Left lung (tissue), 10 donors: ENCODE data around the gene LRMDA. TPM values are rescaled to one million over a fixed set of nuclear protein-coding genes. Genes with fewer than 3 reads are reported as not detected.

ENCODE experiments used
- ATAC-seq: fragments of 200-7000 bp; cut with Tn5 transposase; one replicate; pipeline ENCODE4 v1.9.1; 2020; ENCODE audit warnings: moderate library complexity
- DNase-seq, 4 donors: peaks; one replicate each; pipeline ENCODE4 v3.0.0-alpha.2; 2013 to 2020
- H3K27ac ChIP-seq, 2 donors: fragments of 200-600 bp; sonication (generic) in 1 of 2; one replicate each; pipeline versions ENCODE4 v1.5.0 to v1.8.0; 2020 to 2021
- H3K27me3 ChIP-seq, 2 donors: fragments of 200-600 bp; sonication (generic) in 1 of 2; one replicate each; pipeline versions ENCODE4 v1.5.0 to v1.8.0; 2020 to 2021
- H3K36me3 ChIP-seq, 2 donors: fragments of 200-600 bp; sonication (generic) in 1 of 2; one replicate each; pipeline versions ENCODE4 v1.5.0 to v1.8.0; 2020 to 2021
- H3K4me1 ChIP-seq, 2 donors: fragments of 200-600 bp; one replicate each; pipeline ENCODE4 v1.8.0; 2021
- H3K4me3 ChIP-seq, 2 donors: fragments of 200-600 bp; sonication (generic) in 1 of 2; one replicate each; pipeline versions ENCODE4 v1.5.0 to v1.8.0; 2020 to 2021; ENCODE audit warnings: mild to moderate bottlenecking in 1 of 2
- H3K9me3 ChIP-seq, 2 donors: fragments of 200-600 bp; sonication (generic) in 1 of 2; one replicate each; pipeline versions ENCODE4 v1.5.0 to v1.8.0; 2020 to 2021
- CTCF ChIP-seq, 2 donors: fragments of 200-600 bp; sonication (generic) in 1 of 2; IDR thresholded peaks; one replicate each; pipeline versions ENCODE4 v1.5.0 to v1.8.0; 2021; ENCODE audit warnings: antibody characterized with exemption in 2 of 2
- intact Hi-C, 2 donors: fragments of 100-400 bp; cut with DNase I; formaldehyde crosslinking; loops; one replicate each; pipeline versions ENCODE4 v1.11.2 to v1.14.2; 2022
- polyA plus RNA-seq, 6 donors: library from polyadenylated mRNA; unstranded; fragments of 120-200 nt; gene quantifications; one replicate each; pipeline ENCODE4 v1.2.1, GENCODE V29; 2013; ENCODE audit not compliant: insufficient read length in 6 of 6
- total RNA-seq, 2 donors: library from RNA; stranded (reverse); fragmentation: NEBNext Ultra II Directional; extraction: Animal tissue kit (Norgen Biotek cat#: 25700); gene quantifications; one replicate each; pipeline ENCODE4 v1.2.1, GENCODE V29; 2021
- donor health status: DM: no; HTN: yes; CAD: no.
- donor health status: DM: no; HTN: no; CAD: no.

LRMDA gene
- total and polyA plus RNA-seq, 8 donors = 13.9 to 23.6 (median 18.7) TPM

DNA sequence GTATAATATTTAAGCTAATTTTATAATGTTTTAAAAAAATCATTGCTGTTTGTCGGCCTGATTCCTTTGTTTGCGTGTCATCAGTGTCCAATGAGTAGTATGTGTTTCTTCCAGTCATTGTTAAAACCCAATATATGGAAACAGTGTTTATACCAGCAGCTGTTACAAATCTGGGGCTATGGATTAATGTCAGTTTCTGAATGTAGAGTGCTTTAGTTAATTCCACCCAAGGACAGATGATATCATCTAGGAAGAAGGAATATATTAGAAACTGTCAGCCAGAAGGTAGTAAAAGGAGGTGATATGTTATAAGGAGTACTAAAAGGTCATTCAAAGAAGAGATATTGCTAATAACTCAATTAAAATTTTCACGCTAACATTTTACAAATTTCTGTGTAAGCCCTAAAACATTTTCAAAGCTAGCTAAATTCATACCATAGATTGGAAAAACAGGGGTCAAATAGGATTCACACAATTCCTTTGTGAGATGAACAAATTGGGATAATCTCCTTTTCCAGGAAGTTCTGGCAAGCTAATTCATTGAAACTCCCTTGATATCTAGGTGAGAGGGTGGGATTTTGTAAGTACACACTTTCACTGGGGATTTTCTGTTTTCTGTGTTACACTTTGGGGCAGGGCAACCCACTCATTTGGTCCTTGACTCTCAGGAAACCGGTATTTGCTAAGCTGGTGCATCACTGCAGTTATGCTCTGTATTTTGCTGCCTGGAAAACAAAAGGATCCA is 448.8 kb downstream of the LRMDA start:
- no peak overlapping the region for H3K27ac ChIP-seq
- DNase-seq (no peak), ATAC-seq (no peak)
- H3K27me3 ChIP-seq = no peaks in the 10 kb centered on the region
- intact Hi-C loops = no loop called here
- H3K4me3 ChIP-seq = no peak overlapping the region
- H3K4me1 ChIP-seq = no peaks in the 10 kb centered on the region
- no peaks in the 10 kb centered on the region for H3K9me3 ChIP-seq
- H3K36me3 ChIP-seq = no peaks in the 10 kb centered on the region
- TF ChIP-seq CTCF (IDR thresholded peaks at IDR 0.05) = no peak

DNA sequence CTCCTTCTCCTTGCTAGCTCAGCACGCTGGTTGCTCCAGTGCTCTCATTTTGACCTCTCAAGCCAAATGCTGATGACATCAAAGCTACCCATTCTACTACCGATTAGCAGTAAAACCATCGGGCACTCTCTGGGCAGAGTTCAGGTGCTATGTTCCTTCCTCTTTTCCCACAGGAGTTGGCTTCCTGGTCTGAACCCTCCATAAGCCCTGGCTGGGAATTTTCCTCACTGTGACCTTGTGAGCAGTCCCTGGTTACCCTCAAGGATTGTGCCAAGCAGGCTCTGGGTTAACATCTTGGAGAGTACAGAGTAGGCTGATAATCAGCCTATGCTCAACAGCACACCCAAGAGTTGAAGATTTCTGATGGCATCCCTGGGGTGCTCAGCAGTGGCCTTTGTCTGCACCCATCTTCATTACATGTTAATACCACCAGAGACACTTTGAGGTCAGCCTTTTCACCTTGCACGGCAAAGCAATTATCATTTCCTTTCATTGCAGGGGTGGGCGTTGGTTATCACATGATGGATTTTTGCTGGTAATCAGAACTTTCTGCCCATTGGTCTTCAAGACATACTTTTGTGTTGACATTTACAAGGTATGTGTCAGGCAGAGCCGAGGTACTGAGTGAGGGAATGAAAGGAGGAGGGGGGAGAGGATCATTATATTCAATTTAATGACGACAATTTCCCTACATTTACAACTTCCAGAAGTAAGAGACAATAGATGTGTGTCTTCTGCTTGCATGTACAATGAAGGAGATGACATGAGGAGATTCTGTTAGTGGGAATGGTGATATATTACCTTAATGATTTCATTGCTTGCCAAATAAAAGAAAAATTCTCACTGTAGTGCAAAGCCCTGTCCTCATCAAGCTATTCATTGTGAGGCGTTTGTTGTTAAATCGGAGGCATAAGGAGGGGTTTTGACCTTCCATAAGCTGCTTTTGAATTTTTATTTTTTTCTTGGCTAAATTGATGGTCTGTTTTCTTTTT is 452.0 kb downstream of the LRMDA start:
- DNase-seq (no peak), ATAC-seq (no peak)
- Histone ChIP-seq H3K4me1 (no peaks in the 10 kb centered on the region), H3K27me3 (no peaks in the 10 kb centered on the region), H3K4me3 (no peak overlapping the region), H3K36me3 (no peaks in the 10 kb centered on the region), H3K27ac (no peak overlapping the region), H3K9me3 (no peaks in the 10 kb centered on the region)
- no peak for TF ChIP-seq CTCF (IDR thresholded peaks at IDR 0.05)
- intact Hi-C loops = no loop called here

DNA sequence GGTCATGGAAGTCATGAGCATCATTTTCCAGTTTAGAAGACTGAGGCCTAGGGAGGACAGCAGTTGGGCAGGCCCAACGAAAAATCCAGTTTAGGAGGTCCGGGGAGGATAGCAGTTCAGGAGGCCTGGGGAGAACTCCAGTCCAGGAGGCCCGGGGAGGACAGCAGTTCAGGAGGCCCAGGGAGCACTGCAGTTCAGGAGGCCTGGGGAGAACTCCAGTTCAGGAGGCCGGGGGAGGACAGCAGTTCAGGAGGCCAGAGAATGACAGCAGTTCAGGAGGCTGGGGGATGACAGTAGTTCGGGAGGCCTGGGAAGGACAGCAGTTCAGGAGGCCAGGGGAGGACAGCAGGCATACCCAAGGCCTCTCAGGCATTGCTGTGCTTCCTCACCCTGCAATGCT is 453.4 kb downstream of the LRMDA start:
- no peaks in the 10 kb centered on the region for H3K4me1 ChIP-seq
- DNase-seq (no peak), ATAC-seq (no peak)
- no peak for TF ChIP-seq CTCF (IDR thresholded peaks at IDR 0.05)
- no peaks in the 10 kb centered on the region for H3K36me3 ChIP-seq
- intact Hi-C loops = no loop called here
- H3K27ac ChIP-seq = no peak overlapping the region
- no peaks in the 10 kb centered on the region for H3K9me3 ChIP-seq
- H3K4me3 ChIP-seq = no peak overlapping the region
- H3K27me3 ChIP-seq = no peaks in the 10 kb centered on the region

DNA sequence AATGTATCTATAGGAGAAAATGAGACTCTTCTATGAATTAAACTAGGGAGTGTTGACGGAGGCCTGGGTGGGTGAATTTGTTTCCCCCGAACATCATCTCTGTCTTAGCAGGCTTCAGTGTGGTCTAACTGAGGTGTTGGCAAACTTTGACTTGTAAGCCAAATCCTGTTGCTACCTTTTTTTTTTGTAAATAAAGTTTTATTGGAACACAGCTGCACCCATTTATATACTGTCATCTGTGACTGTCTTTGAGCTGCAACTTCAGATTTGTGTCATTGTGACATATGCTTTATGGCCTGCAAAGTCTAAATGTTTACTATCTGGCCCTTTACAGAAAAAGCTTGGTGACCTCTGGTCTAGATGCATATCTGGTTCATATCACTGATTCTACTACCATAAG is 455.9 kb downstream of the LRMDA start:
- H3K36me3 ChIP-seq = no peaks in the 10 kb centered on the region
- intact Hi-C loops = no loop called here
- no peak for ATAC-seq
- DNase-seq = no peak
- no peak overlapping the region for H3K4me3 ChIP-seq
- H3K9me3 ChIP-seq = no peaks in the 10 kb centered on the region
- no peak overlapping the region for H3K27ac ChIP-seq
- H3K27me3 ChIP-seq = no peaks in the 10 kb centered on the region
- H3K4me1 ChIP-seq = no peaks in the 10 kb centered on the region
- no peak for TF ChIP-seq CTCF (IDR thresholded peaks at IDR 0.05)
